ENCODE results near the gene SH2B3.
A peak's percentile ranks its signal among the peaks of the same experiment; 100 is the strongest.

- TF ChIP-seq EZH2 (IDR thresholded peaks at IDR 0.05) (no peak), POLR2AphosphoS5 (IDR thresholded peaks at IDR 0.05; ENCODE audit: borderline replicate concordance, low read depth, low read length) (peak; percentile 45; the same call in 1 of the 2 replicates), FOXP2 (optimal IDR thresholded peaks at IDR 0.05; ENCODE audit: control extremely low read depth, extremely low read length, insufficient read depth) (no peak)
These were observed 419 bp upstream of the SH2B3 start for GRCh38 chr12:111405149-111405858.
